ENCODE measurements around the gene ATP8B4.
A peak's percentile ranks its signal among the peaks of the same experiment; 100 is the strongest.
"Not testable (repeated sequence)": the region's sequence is repeated elsewhere in the genome, so short reads cannot be mapped to it uniquely, and the experiment has no call there.

Gene ATP8B4

DNA sequence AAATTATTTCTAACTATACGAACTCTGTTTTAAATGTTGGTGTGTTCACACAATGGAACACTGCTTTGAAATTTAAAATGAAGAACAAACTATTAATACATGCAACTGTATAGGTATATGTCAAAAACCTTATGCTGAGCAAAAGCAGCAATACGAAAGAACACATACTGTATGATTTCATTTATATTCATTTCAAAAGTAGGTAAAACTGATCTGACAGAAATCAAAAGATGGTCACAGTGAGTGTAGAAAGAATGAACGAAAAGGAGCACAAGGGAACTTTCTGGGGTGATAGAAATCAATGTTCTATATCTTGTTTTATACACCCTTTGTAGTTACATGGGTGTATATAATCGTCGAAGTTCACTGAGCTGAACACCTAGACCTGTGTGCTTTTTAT, 12.6 kb downstream of the ATP8B4 start:
- Histone ChIP-seq H3K9me3 (ENCODE audit: severe bottlenecking) (no peaks in the 10 kb centered on the region), H3K4me3 (ENCODE audit: severe bottlenecking) (no peak overlapping the region), H3K27me3 (ENCODE audit: insufficient read depth, poor library complexity, severe bottlenecking) (peaks cover 3% of the 10 kb centered on the region), H3K27ac (ENCODE audit: poor library complexity, severe bottlenecking) (no peak overlapping the region), H3K4me1 (ENCODE audit: insufficient read depth, poor library complexity, severe bottlenecking) (no peaks in the 10 kb centered on the region), H3K36me3 (ENCODE audit: low read depth) (no peaks in the 10 kb centered on the region)
- TF ChIP-seq, protein P1, sequence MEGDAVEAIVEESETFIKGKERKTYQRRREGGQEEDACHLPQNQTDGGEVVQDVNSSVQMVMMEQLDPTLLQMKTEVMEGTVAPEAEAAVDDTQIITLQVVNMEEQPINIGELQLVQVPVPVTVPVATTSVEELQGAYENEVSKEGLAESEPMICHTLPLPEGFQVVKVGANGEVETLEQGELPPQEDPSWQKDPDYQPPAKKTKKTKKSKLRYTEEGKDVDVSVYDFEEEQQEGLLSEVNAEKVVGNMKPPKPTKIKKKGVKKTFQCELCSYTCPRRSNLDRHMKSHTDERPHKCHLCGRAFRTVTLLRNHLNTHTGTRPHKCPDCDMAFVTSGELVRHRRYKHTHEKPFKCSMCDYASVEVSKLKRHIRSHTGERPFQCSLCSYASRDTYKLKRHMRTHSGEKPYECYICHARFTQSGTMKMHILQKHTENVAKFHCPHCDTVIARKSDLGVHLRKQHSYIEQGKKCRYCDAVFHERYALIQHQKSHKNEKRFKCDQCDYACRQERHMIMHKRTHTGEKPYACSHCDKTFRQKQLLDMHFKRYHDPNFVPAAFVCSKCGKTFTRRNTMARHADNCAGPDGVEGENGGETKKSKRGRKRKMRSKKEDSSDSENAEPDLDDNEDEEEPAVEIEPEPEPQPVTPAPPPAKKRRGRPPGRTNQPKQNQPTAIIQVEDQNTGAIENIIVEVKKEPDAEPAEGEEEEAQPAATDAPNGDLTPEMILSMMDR (IDR thresholded peaks at IDR 0.05; ENCODE audit: poor library complexity, severe bottlenecking) = no peak
- ATAC-seq (ENCODE audit: low read depth) (no peak), DNase-seq (ENCODE audit: low spot score) (no peak)

DNA sequence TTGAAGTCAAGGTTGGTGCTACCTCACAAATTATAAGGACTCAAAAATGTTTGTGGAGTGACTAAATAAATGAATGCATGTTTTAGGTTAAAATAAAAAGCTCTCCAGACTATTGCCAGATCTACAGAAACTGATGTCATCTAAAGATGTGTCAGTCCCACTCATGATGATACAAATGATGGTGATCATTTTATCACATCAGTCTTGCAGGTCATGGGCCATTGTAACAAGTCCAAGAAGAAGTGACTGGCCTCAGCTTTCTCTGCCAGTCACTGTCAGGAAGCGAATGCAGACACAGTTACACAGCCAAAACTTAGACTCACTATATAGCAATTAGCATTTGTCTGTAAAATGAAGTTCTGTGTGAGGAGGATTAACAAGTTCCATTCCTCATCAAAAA, 18.5 kb downstream of the ATP8B4 start:
- Histone ChIP-seq H3K27me3 (ENCODE audit: insufficient read depth, poor library complexity, severe bottlenecking) (peaks cover 8% of the 10 kb centered on the region), H3K27ac (ENCODE audit: poor library complexity, severe bottlenecking) (no peak overlapping the region), H3K4me1 (ENCODE audit: insufficient read depth, poor library complexity, severe bottlenecking) (no peaks in the 10 kb centered on the region), H3K36me3 (ENCODE audit: low read depth) (no peaks in the 10 kb centered on the region), H3K9me3 (ENCODE audit: severe bottlenecking) (no peaks in the 10 kb centered on the region), H3K4me3 (ENCODE audit: severe bottlenecking) (no peak overlapping the region)
- DNase-seq (ENCODE audit: low spot score) (no peak), ATAC-seq (ENCODE audit: low read depth) (no peak)
- TF ChIP-seq, protein P1 (IDR thresholded peaks at IDR 0.05; ENCODE audit: poor library complexity, severe bottlenecking) = no peak

DNA sequence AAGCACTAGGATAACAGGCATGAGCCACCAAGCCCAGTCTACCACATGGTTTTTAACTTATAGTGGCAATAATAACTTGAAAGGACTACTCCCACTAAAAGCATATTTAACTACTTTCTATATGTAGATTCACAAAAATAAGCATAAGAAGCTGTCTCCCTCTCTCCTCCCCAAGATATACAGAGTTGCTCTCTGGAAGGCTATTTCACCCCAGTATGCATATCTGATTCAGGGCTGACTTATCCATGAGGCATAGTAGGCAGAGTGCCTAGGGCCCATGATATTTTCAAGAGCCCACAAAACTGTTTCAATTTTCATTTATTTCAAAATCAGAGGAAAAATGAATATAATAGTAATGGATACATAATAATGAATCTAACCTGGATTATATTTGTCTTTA, 20.5 kb downstream of the ATP8B4 start:
- H3K4me3 ChIP-seq (ENCODE audit: severe bottlenecking) = no peak overlapping the region
- DNase-seq (ENCODE audit: low spot score) (no peak), ATAC-seq (ENCODE audit: low read depth) (peak; percentile 41; the same call in 1 of the 3 replicates)
- H3K27ac ChIP-seq (ENCODE audit: poor library complexity, severe bottlenecking) = no peak overlapping the region
- H3K4me1 ChIP-seq (ENCODE audit: insufficient read depth, poor library complexity, severe bottlenecking) = no peaks in the 10 kb centered on the region
- TF ChIP-seq, protein P1 (IDR thresholded peaks at IDR 0.05; ENCODE audit: poor library complexity, severe bottlenecking) = no peak
- H3K27me3 ChIP-seq (ENCODE audit: insufficient read depth, poor library complexity, severe bottlenecking) = peaks cover 8% of the 10 kb centered on the region
- no peaks in the 10 kb centered on the region for H3K36me3 ChIP-seq (ENCODE audit: low read depth)
- no peaks in the 10 kb centered on the region for H3K9me3 ChIP-seq (ENCODE audit: severe bottlenecking)

DNA sequence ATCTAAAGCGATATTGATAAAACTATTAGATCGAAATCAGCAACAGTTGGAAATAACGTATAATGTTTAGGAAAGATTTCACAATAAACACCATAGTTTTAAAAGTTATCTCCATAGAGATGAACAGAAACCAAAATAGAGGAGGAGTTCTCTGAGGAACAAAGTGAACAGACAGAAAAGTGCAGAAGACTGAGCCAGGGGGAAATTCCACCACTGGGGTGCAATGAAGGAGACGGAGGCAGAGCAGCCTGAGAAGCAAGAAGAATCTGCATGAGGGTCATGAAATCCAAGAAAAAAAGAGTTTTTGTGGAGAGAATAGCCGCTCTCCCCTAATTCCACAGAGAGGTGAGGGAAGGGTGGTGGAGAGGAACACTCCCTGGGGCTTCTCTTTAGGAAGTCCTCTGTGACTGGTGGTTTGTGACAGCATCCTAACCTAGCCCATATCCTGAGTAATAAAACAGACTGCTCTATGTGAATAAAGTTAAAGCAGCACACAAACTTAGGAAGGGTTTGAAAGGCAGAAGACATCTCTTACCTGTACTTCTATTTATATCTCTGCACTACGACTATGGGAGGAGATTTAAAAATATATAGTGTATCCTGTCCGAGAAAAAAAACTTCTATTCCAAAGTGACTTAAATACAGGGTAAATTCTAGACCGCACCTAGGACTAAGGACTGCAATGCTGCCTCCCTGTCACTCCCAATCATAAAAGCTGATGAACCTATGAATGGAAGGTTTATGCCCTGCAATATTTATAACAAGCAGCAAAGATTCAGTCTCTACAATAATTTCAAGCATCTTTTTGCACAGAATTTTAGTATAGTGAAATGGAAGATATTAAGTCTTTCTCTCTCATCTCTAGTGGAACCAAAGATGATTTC, 22.9 kb downstream of the ATP8B4 start:
- H3K4me3 ChIP-seq (ENCODE audit: severe bottlenecking) = no peak overlapping the region
- H3K9me3 ChIP-seq (ENCODE audit: severe bottlenecking) = no peaks in the 10 kb centered on the region
- TF ChIP-seq, protein P1 (IDR thresholded peaks at IDR 0.05; ENCODE audit: poor library complexity, severe bottlenecking) = no peak
- DNase-seq (ENCODE audit: low spot score) (no peak), ATAC-seq (ENCODE audit: low read depth) (0 out of 3 replicates have a peak, but pooled peaks have one; percentile 33)
- no peak overlapping the region for H3K27ac ChIP-seq (ENCODE audit: poor library complexity, severe bottlenecking)
- H3K4me1 ChIP-seq (ENCODE audit: insufficient read depth, poor library complexity, severe bottlenecking) = no peaks in the 10 kb centered on the region
- peaks cover 8% of the 10 kb centered on the region for H3K27me3 ChIP-seq (ENCODE audit: insufficient read depth, poor library complexity, severe bottlenecking)
- H3K36me3 ChIP-seq (ENCODE audit: low read depth) = no peaks in the 10 kb centered on the region

DNA sequence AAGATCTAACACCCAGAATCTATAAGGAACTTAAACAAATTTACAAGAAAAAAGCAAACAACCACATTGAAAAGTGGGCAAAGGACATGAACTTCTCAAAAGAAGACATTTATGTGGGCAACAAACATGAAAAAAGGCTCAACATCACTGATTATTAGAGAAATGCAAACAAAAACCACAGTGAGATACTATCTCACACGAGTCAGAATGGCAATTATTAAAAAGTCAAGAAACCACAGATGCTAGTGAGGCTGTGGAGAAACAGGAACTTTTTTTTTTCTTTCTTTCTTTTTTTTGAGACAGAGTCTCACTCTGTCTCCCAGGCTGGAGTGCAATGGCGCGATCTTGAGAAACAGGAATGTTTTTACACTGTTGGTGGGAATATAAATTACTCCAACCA, 29.6 kb downstream of the ATP8B4 start:
- not testable (repeated sequence) for DNase-seq (ENCODE audit: low spot score); H3K27me3 ChIP-seq (ENCODE audit: insufficient read depth, poor library complexity, severe bottlenecking); H3K27ac ChIP-seq (ENCODE audit: poor library complexity, severe bottlenecking); H3K4me1 ChIP-seq (ENCODE audit: insufficient read depth, poor library complexity, severe bottlenecking); H3K4me3 ChIP-seq (ENCODE audit: severe bottlenecking); H3K9me3 ChIP-seq (ENCODE audit: severe bottlenecking); H3K36me3 ChIP-seq (ENCODE audit: low read depth); ATAC-seq (ENCODE audit: low read depth)
